Inferior parietal cortex (tissue), 1 donor: Measurements from ENCODE around the gene UHMK1.
"Not testable (repeated sequence)": the region's sequence is repeated elsewhere in the genome, so short reads cannot be mapped to it uniquely, and the experiment has no call there.

Experiments
- DNase-seq: peaks from one replicate; pipeline ENCODE4 v3.0.0-alpha.2; 2016; ENCODE audit errors: extremely low spot score

UHMK1 gene, protein sequence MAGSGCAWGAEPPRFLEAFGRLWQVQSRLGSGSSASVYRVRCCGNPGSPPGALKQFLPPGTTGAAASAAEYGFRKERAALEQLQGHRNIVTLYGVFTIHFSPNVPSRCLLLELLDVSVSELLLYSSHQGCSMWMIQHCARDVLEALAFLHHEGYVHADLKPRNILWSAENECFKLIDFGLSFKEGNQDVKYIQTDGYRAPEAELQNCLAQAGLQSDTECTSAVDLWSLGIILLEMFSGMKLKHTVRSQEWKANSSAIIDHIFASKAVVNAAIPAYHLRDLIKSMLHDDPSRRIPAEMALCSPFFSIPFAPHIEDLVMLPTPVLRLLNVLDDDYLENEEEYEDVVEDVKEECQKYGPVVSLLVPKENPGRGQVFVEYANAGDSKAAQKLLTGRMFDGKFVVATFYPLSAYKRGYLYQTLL

DNA sequence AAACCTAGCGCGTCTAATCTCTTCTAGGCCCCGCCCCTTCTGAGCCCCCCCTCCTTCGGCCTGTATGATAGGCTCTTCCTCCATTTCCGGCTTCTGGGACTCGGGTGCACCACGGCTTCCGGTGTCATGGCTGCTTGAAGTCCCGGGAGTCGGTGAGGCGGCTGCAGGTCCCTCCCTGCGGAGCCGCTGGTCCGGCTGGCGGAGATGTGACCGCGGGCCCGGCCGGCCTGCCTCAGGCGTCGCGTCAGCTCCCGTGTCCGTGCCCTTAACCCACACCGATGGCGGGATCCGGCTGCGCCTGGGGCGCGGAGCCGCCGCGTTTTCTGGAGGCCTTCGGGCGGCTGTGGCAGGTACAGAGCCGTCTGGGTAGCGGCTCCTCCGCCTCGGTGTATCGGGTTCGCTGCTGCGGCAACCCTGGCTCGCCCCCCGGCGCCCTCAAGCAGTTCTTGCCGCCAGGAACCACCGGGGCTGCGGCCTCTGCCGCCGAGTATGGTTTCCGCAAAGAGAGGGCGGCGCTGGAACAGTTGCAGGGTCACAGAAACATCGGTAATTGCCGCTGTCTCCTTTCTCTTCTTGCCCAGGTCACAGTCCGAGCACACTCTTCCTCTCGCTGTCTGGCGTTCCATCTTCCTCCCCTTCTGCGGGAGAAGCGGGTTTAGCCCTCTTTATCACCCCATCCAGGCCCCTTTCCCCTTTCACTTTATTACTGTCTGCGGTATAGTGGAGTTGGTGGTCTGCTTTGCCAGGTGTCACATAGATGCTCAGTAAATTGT is at the start of gene UHMK1:
UHMK1 (plus strand) TSS at position 96 of the 773 bp plus-strand sequence; CDS start at position 279, 183 bp downstream.
- DNase-seq, result peak; percentile 92

DNA sequence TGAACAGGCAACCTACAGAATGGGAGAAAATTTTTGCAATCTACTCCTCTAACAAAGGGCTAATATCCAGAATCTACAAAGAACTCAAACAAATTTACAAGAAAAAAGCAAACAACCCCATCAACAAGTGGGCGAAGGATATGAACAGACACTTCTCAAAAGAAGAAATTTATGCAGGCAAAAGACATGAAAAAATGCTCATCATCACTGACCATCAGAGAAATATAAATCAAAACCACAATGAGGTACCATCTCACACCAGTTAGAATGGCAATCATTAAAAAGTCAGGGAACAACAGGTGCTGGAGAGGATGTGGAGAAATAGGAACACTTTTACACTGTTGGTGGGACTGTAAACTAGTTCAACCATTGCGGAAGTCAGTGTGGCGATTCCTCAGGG is 43.3 kb upstream of the UHMK1 start:
- not testable (repeated sequence) for DNase-seq

DNA sequence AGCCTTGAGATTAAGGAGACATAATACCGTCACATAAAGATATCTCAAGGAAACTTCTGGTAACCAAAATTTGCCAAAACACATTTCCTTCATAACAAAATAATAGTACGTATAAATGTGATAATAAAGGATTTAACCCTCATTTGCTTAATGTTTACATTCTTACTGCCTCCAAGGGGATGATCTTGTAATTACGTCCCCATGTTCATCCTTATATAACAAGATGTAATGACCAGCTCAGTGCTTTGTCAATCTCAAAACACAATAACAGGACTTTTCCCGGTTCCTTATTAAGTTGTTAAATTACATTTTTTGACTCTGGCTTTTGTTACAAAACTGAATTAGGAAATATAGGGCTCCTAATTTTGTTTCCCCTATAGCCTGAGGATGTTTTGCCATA is 41.3 kb upstream of the UHMK1 start:
- no peak for DNase-seq

DNA sequence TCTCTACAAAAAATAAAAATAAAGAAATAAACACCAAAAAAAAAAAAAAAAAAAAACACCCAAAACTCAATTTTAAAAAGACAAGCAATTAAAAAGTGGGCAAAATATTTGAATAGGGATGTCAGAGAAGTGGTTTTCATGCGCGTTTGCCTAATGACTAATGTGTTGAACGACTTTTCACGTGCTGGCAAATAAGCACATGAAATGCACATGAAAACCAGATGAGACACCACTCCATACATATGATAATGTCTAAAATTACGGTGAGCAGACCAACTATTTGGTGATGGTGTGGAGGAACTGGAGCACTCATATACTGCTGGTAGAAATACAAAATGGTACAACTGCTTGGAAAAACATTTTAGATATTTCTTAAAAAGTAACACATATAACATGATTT is 39.4 kb upstream of the UHMK1 start:
- DNase-seq, result no peak

DNA sequence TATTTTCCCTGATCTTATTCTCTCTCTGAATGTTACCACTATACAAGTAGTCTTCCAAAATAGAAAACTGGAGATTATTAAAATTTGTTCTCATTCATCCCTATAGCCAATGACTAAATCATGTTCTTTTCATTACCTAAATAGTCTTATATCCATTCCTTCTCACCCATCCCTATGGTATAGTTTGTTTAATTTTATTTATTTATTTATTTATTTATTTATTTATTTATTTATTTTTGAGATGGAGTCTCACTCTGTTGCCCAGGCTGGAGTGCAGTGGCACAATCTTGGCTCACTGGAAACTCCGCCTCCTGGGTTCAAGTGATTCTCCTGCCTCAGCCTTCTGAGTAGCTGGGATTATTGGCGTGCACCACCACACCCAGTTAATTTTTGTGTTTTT is 35.2 kb upstream of the UHMK1 start:
- not testable (repeated sequence) for DNase-seq

DNA sequence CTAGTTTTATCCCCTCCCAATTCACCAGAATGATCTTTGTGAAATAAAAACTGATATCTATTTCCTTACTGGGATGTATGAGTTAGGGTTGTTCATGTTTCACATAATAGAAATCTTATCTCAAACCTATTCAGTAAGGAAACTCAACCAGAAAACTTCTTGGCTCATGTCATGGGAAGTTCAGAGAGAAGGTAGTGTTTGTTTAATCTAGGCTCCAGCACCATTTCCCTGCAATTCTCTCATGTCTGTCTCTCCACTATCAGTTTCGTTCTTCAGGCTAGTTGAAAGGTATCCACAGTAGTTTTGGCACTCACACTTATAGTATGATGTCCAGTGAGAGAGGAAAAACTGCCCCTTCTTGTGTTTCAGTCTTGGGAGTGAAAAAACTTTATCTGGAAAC is 34.6 kb upstream of the UHMK1 start:
- no peak for DNase-seq

DNA sequence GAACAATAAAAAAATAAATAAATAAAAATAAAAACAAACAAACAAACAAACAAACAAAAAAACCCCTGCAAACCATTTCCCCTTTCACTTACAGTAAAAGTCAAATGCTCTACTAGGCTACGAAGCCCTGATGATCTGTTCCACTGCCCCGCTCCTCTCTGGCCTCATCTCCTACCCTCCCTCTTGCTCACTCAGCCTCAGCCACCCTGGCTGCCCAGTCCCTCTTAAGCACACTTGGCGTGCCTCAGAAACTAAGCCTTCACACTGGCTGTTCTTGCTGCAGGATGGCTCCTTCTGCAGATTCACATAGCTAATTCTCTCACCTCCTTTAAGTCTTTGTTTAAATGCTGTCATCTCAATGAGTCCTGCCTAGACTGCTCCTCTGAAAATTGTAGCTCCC is 30.8 kb upstream of the UHMK1 start:
- no peak for DNase-seq

DNA sequence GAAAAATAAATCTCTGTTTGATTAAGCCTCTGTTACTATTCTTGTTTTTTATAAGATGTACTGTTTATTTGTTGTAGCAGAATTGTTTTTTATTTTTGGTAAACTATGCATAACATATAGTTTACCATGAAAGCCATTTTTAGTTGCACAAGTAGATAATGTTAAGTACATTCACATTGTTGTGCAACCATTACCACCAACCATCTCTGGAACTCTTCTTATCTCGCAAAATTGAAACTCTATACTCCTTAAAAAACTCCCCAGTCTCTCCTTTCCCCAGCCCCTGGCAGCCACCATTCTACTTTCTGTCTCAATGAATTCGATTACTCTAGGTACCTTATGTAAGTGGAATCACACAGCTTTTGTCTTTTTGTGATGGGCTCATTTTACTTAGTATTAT is 27.4 kb upstream of the UHMK1 start:
- DNase-seq, result no peak

DNA sequence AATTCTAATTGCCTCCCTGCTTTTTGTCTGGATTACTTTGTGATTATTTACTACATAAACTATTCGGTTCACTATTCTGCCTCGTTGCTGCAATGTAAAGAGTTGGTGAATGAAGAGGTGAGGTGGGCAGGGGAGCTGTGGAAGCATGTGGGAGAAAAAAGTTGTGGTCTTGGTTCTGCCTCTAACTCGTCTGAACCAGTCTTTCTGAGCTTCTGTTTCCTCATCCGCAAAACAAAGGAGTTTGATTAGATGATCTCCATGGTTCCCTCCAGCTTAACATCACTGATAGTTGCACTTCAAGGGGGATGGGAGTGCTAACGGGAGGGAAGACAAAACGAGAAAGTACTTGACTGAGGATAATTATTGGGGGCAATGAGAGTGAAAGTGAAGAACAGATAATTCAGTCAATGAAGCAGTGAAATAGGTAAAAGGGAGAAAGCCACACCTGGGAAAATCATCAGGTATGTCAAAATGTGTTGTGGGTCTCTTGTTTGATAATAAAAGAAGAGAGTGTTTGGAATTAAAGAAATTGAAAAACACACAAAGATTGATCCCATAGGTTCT is 26.2 kb upstream of the UHMK1 start:
- DNase-seq, result no peak

DNA sequence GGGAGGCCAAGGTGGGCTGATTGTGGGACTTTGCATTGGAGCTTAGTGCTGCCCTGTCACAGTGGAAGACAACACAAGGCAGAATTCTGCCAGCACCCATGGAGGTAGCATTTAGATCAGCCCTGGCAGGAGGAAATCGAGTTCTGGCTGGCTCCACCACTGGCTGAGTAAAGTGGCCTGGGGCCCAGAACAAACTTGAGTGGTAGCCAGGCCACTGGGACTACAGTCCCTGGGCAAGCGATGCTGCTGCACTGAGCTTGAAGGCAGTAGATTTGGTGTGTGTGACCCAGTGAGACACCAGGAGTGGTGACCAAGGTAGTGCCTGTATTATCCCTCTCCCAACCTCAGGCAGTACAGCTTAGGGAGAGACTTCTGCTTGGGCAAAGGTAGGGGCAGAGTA is 22.5 kb upstream of the UHMK1 start:
- no peak for DNase-seq

DNA sequence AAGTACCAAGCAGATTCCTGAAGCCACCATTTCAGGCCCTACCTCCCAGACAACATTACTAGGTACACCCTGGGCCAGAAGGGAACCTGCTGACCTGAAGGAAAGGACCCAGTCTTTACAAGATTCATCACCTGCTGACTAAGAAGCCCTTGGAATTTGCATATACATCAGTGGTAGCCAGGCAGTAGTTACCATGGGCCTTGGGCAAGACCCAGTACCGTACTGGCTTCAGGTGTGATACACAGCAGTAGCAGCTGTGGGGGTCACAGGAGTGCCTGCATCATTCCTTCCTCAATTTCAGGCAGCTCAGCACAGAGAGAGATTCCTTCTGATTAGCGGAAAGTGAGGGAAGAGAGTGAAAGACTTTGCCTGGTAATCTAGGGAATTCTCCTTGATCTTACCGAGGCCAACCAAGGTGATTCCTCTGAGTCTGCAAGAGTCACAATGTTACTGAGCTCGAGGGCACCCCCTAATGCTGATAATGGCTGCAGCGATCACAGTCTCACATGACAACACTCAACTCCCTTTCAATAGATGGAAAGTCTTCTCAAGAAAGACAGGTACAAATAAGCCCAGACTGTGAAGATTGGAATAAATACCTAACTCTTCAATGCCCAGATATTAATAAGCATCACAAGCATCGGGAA is 22.0 kb upstream of the UHMK1 start:
- no peak for DNase-seq

DNA sequence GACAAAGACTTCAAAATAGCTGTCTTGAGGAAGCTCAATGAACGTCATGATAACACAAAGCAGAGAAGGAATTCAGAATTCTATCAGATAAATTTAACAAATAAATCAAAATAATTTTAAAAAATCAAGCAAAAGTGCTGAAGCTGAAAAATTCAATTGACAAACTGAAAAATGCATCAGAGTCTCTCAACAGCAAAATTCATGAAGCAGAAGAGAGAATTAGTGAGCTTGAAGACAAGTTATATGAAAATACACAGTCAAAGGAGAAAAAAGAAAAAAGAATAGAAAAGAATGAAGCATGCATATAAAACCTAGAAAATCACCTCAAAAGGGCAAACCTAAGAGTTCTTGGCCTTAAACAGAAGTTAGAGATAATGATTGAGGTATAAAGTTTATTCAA is 21.0 kb upstream of the UHMK1 start:
- no peak for DNase-seq

DNA sequence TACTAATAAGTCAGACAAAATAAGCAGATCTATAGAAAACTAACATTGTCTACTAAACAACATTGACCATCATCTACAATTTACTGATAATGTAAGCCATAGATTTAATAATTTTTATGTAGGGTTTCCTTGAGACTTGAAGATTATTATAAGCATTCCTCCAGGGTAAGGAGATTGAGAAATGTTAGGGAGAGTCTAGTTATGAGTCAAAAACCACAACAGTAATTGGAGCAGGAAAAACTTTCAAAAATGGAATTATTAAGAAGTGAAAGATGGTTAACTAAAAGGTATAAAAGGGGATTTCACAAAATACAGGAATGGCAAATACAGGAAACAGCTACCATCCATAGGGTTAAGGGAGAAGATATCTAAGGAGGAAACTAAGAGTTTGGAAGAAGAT is 12.4 kb upstream of the UHMK1 start:
- DNase-seq, result no peak

DNA sequence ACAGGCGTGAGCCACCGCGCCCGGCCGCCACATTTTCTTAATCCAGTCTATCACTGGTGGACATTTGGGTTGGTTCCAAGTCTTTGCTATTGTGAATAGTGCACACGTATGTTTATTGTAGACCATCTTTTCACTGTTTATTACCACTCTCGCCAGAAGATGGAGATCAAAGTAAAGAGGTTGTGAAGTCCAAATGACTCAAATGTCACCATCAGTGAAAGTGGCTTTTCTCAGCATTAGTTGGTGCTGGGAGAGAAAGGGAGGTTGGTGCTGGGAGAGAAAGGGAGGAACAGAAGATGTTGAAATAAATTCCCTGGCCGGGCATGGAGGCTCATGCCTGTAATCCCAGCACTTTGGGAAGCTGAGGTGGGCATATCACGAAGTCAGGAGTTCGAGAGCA is 10.4 kb upstream of the UHMK1 start:
- no peak for DNase-seq

DNA sequence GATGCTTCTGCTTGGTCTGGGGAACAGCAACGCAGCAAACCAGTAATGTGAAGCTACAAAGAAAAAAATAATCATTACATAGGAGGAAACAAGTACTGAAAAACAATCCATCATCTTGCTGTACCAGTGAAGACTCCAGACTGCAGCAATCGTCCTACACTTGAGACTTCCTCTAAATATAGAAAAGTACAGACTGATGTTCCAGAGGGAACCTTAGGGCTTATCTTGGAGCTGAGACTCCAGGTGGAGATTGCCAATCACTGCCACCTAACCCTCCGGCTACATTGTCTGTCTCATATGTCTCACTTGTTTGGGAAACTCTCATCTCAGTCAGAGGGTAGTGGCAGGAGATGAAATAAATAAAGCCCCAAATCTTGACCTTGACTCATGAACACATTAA is 9.4 kb upstream of the UHMK1 start:
- DNase-seq, result no peak

DNA sequence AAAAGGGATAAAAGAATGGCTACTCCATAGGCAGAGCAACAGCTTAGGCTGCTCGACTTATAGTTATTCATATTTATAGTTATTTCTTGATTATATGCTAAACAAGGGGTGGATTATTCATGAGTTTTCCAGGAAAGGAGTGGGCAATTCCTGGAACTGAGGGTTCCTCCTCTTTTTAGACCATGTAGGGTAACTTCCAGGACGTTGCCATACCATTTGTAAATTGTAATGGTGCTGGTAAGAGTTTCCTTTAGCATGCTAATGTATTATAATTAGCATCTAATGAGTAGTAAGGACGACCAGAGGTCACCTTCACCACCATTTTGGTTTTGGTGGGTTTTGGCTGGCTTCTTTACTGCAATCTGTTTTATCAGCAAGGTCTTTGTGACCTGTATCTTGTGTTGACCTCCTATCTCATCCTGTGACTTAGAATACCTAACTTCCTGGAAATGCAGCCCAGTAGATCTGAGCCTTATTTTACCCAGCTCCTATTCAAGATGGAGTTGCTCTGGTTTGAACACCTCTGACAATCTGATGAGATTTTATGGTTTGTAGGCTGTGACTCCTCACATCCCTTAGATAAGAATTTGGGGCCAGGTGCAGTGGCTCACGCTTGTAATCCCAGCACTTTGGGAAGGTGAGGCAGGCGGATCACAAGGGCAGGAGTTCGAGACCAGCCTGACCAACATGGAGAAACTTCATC is 1.9 kb upstream of the UHMK1 start:
- DNase-seq, result not testable (repeated sequence)

DNA sequence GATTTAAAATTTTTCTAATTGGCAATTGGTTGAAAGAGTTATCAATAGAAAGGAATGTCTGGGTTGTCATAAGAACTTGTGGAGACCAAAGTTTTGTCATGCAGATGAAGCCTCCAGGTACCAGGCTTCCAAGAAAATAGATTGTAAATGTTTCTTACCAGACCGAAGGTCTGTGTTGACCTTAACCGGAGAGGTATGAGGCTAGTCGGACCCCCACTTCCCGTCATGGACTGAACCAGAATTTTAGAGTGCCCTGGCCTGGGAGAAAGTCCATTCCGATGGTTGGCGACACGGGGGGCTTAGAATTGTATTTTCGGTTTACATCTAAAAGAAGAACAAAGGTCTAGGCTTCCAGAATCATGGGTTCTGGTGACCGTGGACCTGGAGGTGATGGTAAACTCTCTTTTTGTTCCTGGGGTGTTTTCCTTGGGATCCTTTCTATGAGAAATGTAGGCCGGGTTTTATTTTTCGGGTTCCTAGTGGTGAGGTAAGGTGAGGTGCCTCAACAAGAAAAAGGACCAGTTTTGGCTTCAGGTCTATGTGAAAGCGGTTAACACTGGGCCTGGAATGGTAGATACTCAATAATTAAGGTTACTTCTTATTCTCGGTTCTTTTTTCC is 405 bp upstream of the UHMK1 start:
- no peak for DNase-seq

DNA sequence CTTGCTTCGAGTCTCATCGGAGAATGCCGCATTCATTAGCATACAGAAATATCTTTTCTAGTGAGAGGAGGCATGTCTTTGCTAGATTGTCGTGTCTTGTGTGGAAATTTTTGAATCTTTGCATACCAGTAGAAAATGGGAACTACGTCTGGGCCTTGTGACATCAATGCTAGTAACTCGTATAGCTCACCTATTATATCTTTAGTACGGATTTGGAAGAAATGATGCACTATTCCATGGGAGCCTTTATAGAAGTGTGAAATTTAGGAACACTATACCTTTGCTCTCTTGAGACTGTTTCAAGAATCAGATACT is 835 bp downstream of the UHMK1 start:
- peak; percentile 32 for DNase-seq

DNA sequence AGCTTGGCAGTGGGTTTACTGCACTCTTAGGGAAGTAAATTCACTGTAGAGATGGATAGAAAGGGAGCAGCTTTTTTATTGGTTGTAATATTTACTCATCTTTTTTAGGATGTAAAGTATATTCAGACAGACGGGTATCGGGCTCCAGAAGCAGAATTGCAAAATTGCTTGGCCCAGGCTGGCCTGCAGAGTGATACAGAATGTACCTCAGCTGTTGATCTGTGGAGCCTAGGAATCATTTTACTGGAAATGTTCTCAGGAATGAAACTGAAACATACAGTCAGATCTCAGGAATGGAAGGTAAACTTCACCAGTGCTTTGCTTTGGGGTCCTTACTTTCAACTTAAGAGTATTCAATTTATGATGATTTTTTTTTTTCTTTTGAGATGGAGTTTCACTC is 3.2 kb downstream of the UHMK1 start:
- DNase-seq, result no peak

DNA sequence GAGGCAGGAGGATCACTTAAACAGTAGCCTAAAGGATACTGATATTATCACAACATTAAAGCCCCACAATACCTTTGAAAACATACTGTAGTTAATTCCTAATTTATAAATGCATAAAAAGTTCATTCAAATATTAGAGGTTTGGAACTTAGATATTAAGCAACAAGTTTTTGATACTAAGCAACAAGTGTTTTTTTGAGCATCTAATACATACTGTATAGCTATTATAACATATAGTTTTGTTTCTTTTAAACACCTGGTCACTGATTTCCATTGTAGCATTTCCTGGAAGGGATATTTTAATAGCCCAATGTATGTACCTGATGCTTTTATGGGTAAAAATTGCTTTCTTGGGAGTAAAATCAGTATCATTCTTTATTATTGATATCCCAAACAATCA is 4.5 kb downstream of the UHMK1 start:
- DNase-seq, result no peak

DNA sequence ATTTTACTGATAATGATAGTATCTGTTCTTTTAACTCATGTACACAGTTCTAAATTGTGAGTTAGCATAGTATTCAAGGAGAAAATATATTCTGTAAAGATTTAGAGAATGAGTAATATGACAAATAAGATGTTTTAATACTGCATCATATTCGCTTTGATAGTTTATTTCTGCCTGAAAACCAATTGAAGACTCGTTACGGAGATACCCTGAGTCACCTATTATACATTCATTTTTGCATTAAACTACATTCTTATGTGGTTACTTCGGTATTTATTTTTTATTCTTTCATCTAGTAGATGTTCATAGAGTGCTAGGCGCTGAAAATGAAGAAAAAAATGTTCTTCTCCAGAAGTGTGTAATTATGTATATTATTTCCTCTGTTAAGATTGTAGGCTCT is 5.3 kb downstream of the UHMK1 start:
- DNase-seq, result no peak
